OCI-LY3 (cell line): Measurements from ENCODE around the gene TXNDC11.

ENCODE experiments used
- EZH2phosphoT487 ChIP-seq: fragments of 200-600 bp; shearing (Covaris generic); IDR thresholded peaks from 2 replicates; pipeline ENCODE4 v1.6.1; 2018; ENCODE audit warnings: antibody characterized with exemption, mixed run types, low read depth
- TF ChIP-seq, protein P1 (sequence below): fragments of 200-600, 300-600 bp; sonication (generic); IDR thresholded peaks from 2 replicates; pipeline ENCODE4 v1.5.1; 2014; ENCODE audit warnings: antibody characterized with exemption, low read length, low read depth

DNA sequence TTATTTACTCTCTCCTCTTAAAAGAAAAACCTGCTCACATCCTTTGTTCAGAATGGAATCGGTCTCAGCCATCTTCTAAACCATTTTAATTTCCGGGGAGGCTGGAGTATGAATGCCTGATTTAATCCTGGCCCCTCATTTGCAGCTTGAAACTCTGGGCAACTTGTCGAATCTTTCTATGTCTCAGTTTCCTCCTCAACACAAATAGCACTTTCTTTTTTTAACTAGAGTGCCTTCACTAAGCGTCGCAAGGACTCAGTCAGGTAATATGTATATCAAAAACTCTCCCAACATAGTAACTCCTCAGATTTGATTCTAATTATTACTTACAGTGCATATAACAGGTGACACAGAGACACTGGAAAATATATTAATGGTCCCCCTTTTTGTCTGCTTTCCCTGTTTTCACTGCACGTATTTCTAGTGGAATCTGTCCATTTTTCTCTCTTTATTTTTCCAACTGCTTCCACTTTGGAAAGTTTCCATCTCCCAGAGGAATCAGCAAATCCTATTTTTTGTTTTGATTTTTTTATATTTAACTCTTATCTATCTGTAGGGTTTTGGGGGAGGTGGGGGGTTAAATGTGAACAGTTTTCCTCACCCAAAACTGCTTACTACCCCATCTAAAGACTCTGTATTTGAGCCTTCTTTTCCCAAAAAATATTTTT lies 55.8 kb downstream of the TXNDC11 start:
- TF ChIP-seq, protein P1, sequence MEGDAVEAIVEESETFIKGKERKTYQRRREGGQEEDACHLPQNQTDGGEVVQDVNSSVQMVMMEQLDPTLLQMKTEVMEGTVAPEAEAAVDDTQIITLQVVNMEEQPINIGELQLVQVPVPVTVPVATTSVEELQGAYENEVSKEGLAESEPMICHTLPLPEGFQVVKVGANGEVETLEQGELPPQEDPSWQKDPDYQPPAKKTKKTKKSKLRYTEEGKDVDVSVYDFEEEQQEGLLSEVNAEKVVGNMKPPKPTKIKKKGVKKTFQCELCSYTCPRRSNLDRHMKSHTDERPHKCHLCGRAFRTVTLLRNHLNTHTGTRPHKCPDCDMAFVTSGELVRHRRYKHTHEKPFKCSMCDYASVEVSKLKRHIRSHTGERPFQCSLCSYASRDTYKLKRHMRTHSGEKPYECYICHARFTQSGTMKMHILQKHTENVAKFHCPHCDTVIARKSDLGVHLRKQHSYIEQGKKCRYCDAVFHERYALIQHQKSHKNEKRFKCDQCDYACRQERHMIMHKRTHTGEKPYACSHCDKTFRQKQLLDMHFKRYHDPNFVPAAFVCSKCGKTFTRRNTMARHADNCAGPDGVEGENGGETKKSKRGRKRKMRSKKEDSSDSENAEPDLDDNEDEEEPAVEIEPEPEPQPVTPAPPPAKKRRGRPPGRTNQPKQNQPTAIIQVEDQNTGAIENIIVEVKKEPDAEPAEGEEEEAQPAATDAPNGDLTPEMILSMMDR = no peak
- TF ChIP-seq EZH2phosphoT487 = no peak
